Activated CD4-positive, alpha-beta T cell treated with anti-CD3 and anti-CD28 coated beads, Interleukin-2, amount 50 U/mL, for 16 hours (primary cell): Measurements from ENCODE around the gene PUS10.
"Not testable (repeated sequence)": the region's sequence is repeated elsewhere in the genome, so short reads cannot be mapped to it uniquely, and the experiment has no call there.

Source experiments
- DNase-seq: peaks from one replicate; pipeline ENCODE4 v3.0.0-alpha.2; 2020

Gene PUS10, protein sequence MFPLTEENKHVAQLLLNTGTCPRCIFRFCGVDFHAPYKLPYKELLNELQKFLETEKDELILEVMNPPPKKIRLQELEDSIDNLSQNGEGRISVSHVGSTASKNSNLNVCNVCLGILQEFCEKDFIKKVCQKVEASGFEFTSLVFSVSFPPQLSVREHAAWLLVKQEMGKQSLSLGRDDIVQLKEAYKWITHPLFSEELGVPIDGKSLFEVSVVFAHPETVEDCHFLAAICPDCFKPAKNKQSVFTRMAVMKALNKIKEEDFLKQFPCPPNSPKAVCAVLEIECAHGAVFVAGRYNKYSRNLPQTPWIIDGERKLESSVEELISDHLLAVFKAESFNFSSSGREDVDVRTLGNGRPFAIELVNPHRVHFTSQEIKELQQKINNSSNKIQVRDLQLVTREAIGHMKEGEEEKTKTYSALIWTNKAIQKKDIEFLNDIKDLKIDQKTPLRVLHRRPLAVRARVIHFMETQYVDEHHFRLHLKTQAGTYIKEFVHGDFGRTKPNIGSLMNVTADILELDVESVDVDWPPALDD

DNA sequence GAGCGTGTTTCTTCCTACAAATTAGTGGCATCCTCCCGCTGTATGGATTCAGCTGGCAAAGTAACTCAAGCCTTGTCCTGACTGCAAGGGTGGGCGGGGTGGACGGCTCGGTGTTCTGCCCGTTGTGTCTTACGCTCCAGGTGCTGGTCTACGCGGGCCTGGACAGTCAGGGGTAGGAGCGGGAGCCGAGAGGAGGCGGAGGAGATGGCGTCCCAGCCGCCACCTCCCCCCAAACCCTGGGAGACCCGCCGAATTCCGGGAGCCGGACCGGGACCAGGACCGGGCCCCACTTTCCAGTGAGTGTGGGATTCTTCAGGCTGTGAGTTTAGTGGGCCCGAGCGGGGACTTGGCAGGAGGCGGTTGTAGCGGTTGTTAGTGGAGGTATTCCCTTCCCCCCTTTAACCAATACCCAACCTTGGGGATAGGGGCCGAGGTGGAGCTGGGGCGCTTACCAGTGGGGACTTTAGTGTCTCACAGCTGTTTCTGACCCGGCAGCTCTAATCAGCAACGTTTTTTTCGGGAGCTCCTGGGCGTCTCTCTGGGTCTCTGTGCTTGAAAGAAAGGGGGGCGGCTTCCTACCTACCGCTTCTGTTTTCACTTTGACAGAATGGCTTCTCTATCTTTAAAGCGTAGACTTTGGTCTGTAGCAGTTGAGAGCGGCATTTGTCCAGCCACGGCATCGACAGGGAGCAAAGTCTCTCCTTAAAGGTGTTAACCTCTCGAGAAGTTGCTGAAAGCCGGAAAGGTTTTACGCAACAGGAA lies at the start of gene PUS10, which contains the start of gene PEX13:
TSS of gene PUS10 (minus strand) at position 700 of the 762 bp plus-strand sequence. CDS start 6,365 bp downstream, outside the sequence.
TSS of gene PEX13 (plus strand) at position 165 of the 762 bp plus-strand sequence. CDS start at position 205, 40 bp downstream.
- peak; percentile 81 for DNase-seq

DNA sequence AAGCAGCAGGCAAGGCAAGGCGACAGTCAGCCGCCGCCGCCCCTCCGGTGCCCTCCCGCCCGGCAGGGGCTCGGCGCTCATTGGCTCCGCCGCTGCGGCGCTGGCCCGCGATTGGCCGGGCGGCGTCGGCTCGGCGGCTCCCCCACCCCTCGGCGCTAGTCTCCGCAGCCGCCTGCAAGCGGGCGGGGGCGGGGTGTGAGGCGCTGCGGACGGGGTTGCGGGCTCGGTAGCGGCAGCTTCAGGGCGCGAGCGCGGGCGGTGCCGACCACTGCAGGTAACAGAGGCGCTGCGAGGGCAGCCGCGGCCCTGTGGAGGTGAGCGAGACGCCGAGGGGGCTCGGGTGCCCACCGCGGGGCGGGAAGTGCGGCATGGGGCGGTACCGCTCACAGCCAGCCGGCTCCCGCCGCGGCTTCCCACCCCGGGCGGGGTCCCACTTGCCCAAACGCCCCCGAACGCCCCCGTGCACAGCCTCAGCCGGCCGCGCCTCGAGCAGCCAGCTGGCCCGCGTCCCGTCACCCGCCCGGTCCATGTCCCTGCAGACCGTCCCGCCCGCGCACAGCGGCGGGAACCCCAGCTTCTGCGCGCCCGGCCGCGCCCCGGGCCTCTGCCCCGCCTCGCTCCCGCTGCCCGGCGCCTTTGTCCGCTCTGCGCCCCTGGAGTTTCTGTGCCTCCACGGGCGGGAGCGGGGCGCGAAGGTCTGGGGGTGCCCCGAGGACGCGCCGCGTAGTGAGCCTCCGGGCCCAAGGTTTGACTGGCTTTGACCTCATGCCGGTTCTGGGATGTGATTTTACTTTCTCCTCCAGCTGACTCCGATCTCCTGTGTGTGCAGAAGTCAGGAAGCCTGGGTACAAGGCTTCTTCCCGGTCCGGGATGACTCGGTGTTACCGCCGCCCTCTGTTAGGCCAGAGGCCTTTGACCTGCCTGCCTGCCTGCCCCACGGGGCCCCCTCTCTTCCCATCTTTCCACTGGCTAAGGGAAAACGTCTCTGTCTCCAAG lies 48.0 kb upstream of the PUS10 start, which contains the start of gene SANBR:
TSS of gene SANBR (plus strand) at position 158 of the 996 bp plus-strand sequence. CDS start 4,480 bp downstream, outside the sequence.
- peak; percentile 84 for DNase-seq

DNA sequence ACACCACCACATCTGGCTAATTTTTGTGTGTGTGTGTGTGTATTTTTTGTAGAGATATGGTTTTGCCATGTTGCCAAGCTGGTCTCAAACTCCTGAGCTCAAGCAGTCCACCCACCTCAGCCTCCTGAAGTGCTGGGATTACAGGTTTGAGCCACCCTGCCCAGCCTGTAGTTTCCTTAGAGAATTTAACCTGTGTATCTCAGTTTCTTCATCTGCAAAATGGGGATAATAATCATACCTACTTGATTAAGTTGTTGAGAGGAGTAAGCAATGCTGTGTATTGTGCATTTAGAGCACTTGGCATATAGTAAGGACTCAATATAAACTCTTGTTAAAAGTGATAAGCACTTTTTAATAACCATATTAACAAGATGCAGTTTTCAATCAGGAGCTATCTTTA lies 41.3 kb upstream of the PUS10 start:
- no peak for DNase-seq

DNA sequence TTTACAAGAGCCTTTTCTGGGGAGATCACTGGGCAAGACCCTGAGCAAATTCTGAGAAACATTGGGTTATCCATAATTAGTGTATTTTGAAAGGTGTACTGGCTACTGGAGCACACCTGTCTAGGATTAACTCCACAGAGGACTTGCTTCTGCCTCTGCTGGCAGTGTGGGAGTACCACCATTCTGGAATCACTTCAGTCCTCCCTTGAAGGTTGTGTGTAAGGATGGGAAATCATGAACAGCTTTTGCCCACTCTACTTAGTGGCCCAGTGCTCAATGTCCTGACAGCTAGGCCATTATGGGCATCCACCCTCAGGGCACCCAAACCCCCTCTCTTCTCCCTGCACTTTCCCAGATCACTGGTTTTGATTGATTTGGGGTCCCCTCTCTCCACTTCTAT lies 39.5 kb upstream of the PUS10 start:
- no peak for DNase-seq

DNA sequence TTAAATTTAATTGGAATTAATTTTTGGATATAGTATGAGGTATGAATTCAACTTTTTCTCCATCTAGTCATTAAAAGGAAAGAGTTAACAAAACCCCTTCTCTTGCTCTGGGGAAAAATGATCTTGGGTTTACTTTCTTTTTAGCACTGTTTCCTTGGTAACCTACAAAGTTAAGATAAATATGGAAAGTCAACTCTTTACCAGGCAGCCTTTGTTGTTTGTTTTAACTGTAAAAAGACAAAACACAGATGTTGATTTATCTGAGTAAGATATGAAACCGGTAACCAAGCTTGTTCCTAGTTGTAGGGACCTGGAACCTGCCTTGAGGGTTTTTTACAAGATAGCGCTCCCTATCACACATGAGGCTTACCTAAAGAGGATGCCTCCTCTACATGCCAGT lies 37.5 kb upstream of the PUS10 start:
- DNase-seq: peak; percentile 1

DNA sequence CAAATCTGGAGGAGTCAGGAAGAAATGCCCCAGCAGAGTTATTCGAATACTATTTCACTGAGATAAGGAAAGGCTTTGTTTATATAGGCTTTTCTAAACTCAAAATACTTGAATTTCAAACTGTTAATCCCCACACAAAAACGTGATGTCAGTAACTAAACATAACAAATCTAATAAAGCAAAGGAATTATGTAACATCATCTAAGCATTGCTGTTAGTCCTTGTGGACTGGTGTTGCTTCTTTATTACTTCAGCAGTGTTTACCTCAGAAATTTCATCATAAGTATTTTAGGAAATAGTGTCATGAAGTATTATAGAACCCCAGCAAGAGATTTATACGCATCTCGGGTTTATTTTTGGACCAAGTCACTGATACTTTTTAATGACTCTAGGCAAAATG lies 27.9 kb upstream of the PUS10 start:
- no peak for DNase-seq

DNA sequence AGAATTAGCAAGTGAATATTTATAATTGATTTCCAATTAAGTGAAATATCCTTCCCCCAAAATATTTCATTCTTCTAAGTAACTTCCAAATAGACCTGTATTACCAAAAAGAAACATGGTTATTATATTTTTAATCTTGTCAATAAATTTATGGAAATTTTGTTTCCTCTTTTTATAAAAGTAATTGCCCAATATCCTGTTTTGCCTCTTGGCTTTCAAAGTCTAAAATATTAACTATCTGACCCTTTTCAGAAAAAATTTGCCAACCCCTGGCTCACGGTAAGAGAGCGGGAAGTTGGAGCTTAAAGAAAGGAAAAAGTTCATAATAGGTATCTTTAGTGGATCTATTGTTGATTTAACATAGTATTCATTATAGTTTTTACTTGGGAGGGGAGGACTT lies 27.2 kb upstream of the PUS10 start:
- DNase-seq: no peak

DNA sequence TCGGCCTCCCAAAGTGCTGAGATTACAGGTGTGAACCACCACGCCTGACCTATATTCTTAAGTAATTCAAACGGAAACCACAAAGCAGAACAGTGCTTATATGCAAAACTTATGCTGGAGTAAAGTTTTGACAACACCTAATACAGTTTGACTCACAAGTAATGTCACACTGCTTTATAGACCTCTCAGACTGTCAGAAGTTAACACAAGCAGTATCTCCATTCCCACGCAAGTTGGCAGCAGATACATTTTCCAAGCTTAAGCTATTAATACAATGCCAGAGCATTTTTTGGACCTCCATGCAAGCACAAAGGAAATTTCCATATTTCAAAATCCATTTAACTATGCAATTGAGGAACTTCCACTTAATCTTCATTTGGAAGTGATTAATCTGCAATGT lies 26.6 kb upstream of the PUS10 start:
- DNase-seq: peak; percentile 11

DNA sequence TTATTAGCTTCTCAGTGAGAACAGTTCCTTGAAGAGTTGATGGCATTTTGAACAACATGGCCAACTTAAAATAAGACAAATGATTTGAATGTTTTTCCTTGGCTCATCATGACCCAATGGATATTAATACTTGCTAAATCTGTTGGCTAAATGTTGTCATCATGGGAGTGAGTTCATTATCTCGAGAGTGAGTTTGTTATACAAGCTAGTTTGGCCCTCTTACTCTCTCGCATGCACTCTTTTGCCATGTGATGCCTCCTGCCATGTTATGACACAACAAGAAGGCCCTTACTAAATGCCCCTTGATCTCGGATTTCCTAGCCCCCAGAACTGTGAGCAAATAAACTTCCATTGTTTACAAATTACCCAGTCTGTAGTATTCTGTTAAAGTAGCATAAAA lies 24.8 kb upstream of the PUS10 start:
- DNase-seq: no peak

DNA sequence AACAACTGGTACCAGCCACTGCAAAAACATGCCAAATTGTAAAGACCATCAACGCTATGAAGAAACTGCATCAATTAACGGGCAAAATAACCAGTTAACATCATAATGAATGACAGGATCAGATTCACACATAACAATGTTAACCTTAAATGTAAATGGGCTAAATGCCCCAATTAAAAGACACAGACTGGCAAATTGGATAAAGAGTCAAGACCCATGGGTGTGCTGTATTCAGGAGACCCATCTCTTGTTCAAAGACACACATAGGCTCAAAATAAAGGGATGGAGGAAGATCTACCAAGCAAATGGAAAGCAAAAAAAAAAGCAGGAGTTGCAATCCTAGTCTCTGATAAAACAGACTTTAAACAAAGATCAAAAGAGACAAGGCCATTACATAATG lies 18.6 kb upstream of the PUS10 start:
- not testable (repeated sequence) for DNase-seq

DNA sequence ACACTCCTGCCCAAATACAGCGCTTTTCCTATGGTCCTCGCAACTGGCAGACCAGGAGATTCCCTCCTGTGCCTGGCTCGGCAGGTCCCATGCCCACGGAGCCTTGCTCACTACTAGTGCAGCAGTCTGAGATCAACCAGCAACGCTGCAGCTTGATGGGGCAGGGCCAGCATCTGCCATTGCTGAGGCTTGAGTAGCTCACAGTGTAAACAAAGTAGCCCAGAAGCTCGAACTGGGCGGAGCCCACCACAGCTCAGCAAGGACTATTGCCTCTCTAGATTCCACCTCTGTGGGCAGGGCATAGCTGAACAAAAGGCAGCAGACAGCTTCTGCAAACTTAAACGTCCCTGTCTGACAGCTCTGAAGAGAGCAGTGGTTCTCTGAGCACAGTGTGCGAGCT lies 16.5 kb upstream of the PUS10 start:
- not testable (repeated sequence) for DNase-seq

DNA sequence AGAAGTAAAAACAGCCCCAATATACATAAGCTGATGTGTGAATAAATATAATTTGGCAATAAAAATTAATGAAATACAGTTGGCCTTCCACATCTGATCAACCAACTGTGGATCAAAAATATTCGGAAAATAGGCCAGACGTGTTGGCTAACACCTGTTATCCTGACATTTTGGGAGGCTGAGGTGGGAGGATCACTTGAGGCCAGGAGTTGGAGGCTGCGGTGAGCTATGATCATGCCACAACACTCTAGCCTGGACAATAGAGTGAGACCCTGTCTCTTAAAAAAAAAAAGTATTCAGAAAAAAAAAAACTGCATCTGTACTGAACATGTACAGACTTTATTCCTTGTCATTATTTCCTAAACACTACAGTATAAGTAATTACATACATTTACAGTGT lies 11.5 kb upstream of the PUS10 start:
- no peak for DNase-seq

DNA sequence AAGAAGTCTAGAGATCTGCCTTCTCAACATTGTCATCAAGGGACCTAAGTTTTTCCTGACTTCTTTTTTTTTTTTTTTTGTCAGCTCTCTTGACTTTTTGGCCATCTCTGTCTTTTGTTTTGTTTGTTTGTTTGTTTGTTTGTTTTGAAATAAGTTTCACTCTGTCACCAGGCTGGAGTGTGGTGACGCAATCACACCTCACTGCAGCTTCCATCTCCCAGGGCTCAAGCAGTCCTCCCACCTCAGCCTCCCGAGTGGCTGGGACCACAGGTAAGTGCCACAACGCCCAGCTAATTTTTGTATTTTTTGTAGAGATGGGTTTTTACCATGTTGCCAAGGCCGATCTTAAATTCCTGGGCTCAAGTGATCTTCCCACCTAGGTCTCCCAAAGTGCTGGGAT lies 5.6 kb upstream of the PUS10 start:
- DNase-seq: no peak

DNA sequence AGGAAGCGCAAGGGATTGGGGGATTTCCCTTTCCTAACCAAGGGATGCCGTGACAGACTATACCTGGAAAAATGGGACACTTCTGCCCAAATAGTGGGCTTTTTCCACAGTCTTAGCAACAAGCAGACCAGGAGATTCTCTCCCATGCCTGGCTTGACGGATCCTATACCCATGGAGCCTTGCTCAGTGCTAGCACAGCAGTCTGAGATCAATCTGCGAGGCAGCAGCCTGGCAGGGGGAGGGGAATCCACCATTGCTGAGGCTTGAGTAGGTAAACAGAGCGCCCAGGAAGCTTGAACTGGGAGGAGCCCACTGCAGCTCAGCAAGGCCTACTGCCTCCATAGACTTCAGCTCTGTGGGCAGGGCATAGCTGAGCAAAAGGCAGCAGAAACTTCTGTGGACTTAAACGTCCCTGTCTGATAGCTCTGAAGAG lies 3.2 kb upstream of the PUS10 start:
- no peak for DNase-seq

DNA sequence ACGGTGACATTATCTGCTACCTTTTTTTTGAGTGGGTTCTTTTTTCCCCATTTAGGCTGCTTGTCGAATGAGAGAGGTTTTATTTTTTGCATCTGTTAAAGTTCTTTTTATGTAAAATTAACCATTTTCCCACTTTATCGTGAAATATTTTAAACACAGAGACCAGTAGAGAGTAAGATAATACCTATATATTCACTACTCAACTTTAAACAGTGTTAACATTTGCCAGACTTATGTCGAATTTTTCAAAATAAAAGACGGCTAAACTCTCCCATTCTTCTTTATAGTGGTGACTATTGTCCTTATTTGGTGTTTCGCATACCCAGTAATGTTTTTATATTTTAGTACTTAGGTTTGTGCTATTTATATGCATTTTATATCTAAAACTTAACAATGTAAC lies 743 bp upstream of the PUS10 start:
- DNase-seq: no peak

DNA sequence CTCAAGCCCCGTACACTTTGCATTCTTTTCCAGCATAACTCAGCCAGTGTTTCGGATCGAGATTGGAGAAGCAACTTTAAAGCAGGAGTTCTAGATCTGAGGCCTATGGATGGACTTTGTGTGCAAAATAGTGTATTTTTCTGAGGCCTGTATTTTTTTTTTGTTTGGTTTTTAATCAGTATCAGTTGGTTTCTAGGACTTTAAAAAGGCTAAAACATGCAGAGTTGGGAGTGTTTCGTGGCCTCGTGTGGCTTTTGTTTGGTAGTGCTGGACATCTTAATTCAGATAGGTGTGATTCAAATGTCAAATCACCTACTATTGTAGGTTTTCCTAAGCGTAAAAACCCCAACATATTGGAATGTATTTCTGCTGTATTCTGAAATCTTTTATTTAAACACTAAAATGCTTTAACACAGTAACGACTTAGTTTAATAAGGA lies 282 bp upstream of the PUS10 start:
- peak; percentile 1 for DNase-seq

DNA sequence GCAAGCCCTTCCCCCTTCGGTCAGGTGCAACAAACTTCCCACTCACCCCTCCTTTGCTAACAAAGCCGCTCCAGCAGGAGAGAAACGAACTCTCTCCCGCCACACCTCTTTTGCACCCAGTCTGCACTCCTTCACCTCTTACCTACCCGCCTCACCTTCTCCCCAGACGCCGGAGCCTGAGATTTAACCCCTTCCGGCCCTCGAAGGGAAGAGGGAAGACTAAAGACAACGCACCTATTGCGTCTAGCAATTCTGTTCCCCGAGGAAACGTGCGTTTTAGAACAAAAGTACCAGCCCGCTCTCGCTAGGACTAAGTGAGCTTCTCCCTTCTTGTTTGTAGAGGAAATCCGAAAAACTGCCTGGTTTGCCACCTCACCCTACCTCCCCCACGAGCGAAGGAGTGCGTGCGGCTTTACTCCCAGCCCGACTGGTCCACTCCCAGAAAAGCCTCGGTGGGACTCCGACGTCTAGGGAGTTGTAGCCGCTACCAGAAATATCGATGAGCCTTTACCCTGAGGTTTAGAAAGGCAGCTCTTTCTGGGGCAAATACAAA lies 976 bp downstream of the PUS10 start:
- peak; percentile 81 for DNase-seq

DNA sequence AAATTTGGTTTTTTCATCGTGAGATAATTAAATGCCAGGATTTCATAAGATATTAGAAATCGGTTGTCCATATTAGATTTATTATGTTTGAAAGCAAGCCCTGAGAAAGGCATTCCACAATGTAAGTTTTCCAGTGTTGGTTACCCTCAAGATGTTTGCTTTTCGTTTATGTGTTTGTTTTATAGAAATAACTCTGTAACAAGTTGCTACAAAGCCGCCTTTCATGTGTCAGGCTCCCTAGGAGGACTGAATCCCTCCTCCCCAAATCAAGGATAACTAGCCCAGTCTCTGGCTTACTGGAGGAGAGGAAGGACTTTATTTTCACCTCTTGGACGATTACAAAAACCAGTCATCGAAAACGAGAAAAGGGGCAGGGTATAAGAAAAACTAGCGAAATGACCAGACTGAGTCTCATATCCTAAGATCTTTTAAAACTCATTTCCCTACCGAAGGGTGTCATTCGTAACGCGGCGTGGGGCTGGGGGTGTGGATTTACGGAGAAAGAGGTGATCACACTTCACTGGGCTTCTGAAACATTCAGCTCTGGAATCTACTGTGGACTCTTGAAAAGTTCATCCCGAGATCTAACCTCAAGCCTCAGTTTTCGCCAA lies 1.6 kb downstream of the PUS10 start:
- peak; percentile 56 for DNase-seq

DNA sequence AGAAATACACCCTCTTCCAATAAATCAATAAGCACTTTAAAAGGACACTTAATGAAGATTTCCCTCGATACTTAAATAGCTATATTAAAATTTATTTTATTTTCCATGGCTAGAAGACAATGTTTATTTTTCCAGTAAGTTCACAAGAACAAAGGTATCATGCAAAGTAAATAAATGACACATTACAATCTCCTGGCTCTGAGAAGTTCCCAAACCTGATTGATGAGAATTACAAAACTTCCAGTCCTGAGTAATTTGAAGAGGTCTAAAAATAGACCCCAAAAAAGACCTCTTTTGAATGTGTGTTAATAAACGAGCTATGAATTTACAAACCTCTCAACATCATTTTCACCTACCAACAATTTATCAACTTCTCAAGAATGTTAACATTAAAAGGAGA lies 2.1 kb downstream of the PUS10 start:
- no peak for DNase-seq

DNA sequence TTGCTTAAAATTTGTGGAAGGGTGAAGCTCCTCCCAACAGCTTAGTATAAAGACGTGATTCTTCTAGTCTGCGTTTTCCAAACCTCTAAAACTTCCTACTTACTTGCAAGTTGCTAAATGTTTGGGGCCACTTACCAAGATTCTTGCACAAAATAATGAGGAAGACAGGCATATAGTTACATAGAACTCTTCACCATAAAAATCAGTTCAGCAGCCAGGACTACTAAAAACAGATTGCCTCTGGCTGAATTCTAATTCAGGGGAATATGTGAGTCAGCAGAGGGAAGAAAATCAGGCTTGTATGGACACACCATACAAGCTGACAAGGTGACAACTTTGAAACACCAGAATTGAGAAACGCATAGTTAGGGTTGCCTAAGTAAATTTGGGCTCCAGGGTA lies 3.3 kb downstream of the PUS10 start:
- DNase-seq: no peak

DNA sequence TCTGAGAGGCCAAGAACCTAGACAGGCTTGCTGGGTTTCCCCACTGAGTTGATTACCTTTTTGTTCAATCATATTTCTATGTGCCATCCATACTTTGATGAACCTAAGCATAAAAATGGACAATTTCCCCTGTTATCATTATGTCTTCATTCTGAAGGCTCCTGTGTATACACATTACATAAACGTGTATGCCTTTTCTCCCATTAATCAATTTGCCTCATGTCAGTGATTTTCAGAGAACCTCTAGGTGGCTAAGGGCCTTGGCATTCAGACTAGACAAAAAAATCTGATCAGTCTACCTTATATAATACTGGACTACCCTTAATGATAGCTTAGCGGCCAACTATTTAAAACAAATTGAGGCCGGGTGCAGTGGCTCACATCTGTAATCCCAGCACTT lies 4.7 kb downstream of the PUS10 start:
- DNase-seq: no peak

DNA sequence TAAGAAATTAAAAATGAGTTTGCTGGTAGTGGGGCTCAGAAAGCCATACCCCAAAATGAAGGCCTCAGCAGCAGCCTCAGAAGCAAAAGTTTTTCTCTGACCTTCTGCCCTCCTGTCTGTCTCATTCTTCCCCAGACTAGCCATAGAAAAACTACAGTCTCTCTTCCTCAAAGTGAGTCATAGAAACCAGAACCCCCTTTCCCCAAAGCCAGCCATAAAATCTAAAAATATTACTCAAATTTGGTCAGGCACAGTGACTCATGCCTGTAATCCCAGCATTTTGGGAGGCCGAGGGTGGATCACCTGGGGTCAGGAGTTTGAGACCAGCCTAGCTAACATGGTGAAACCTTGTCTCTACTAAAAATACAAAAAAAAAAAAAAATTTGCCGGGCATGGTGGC lies 5.8 kb downstream of the PUS10 start:
- DNase-seq: peak; percentile 39
